ENCODE data around the gene HDAC7.

HDAC7 gene

GRCh38 chr12:47772738-47773061 lies 47.0 kb downstream of the HDAC7 start:
- no peak for TF ChIP-seq CTCF (IDR thresholded peaks at IDR 0.05; ENCODE audit: extremely low read depth, insufficient read depth, missing control alignments)
- in situ Hi-C loops (cut with MboI; ENCODE audit: low pct_unique_long_range_greater_than_20kb, low sequenced_read_pairs, unreplicated experiment), result loop anchor here (10.0 kb wide), 1 partner anchor 58 kb away; no protein-coding TSS in a partner anchor
- no peak for DNase-seq (ENCODE audit: low spot score)

GRCh38 chr12:47772094-47772660 lies 47.5 kb downstream of the HDAC7 start:
- no peak for TF ChIP-seq CTCF (IDR thresholded peaks at IDR 0.05; ENCODE audit: extremely low read depth, insufficient read depth, missing control alignments)
- in situ Hi-C loops (cut with MboI; ENCODE audit: low pct_unique_long_range_greater_than_20kb, low sequenced_read_pairs, unreplicated experiment), result loop anchor here (10.0 kb wide), 1 partner anchor 57 kb away; no protein-coding TSS in a partner anchor
- DNase-seq (ENCODE audit: low spot score), result no peak

GRCh38 chr12:47771304-47771703 lies 48.4 kb downstream of the HDAC7 start:
- in situ Hi-C loops (cut with MboI; ENCODE audit: low pct_unique_long_range_greater_than_20kb, low sequenced_read_pairs, unreplicated experiment), result loop anchor here (10.0 kb wide), 1 partner anchor 57 kb away; no protein-coding TSS in a partner anchor
- TF ChIP-seq CTCF (IDR thresholded peaks at IDR 0.05; ENCODE audit: extremely low read depth, insufficient read depth, missing control alignments), result no peak
- no peak for DNase-seq (ENCODE audit: low spot score)

GRCh38 chr12:47770086-47770726 lies 49.5 kb downstream of the HDAC7 start:
- no peak for DNase-seq (ENCODE audit: low spot score)
- TF ChIP-seq CTCF (IDR thresholded peaks at IDR 0.05; ENCODE audit: extremely low read depth, insufficient read depth, missing control alignments), result no peak
- in situ Hi-C loops (cut with MboI; ENCODE audit: low pct_unique_long_range_greater_than_20kb, low sequenced_read_pairs, unreplicated experiment), result loop anchor here (10.0 kb wide), 1 partner anchor 55 kb away; no protein-coding TSS in a partner anchor

- no peak for DNase-seq (ENCODE audit: low spot score)
- in situ Hi-C loops (cut with MboI; ENCODE audit: low pct_unique_long_range_greater_than_20kb, low sequenced_read_pairs, unreplicated experiment), result loop anchor here (10.0 kb wide), 1 partner anchor 55 kb away; no protein-coding TSS in a partner anchor
These were observed 50.2 kb downstream of the HDAC7 start for GRCh38 chr12:47769234-47770085.

More at GRCh38 chr12:47769234-47770085, 50.2 kb downstream of the HDAC7 start:
- TF ChIP-seq CTCF (IDR thresholded peaks at IDR 0.05; ENCODE audit: extremely low read depth, insufficient read depth, missing control alignments), result no peak
